ENCODE results near the gene TAOK1.
"Not testable (repeated sequence)": the region's sequence is repeated elsewhere in the genome, so short reads cannot be mapped to it uniquely, and the experiment has no call there.

The TAOK1 gene

GRCh38 chr17:29389982-29390850 lies at the start of gene TAOK1:
TSS of gene TAOK1 (plus strand) at chr17:29390363. CDS start at chr17:29451549, 61,186 bp downstream.
- peak; percentile 86 for DNase-seq (ENCODE audit: low read depth, low spot score)
- peak within 1 kb of the TSS; percentile 72 for H3K27ac ChIP-seq

GRCh38 chr17:29341726-29342125 lies 48.4 kb upstream of the TAOK1 start:
- H3K27ac ChIP-seq = no peak overlapping the region
- DNase-seq (ENCODE audit: low read depth, low spot score) = no peak

GRCh38 chr17:29342158-29342765 lies 47.9 kb upstream of the TAOK1 start:
- DNase-seq (ENCODE audit: low read depth, low spot score) = no peak
- no peak overlapping the region for H3K27ac ChIP-seq

GRCh38 chr17:29344201-29344856 lies 45.8 kb upstream of the TAOK1 start:
- no peak for DNase-seq (ENCODE audit: low read depth, low spot score)
- H3K27ac ChIP-seq = no peak overlapping the region

- H3K27ac ChIP-seq = no peak overlapping the region
- no peak for DNase-seq (ENCODE audit: low read depth, low spot score)
Observed at GRCh38 chr17:29345066-29345465, 45.1 kb upstream of the TAOK1 start.

GRCh38 chr17:29345470-29345869 lies 44.7 kb upstream of the TAOK1 start:
- not testable (repeated sequence) for H3K27ac ChIP-seq; DNase-seq (ENCODE audit: low read depth, low spot score)

- H3K27ac ChIP-seq = no peak overlapping the region
- no peak for DNase-seq (ENCODE audit: low read depth, low spot score)
Observed at GRCh38 chr17:29346462-29346861, 43.7 kb upstream of the TAOK1 start.

- DNase-seq (ENCODE audit: low read depth, low spot score) = no peak
- no peak overlapping the region for H3K27ac ChIP-seq
Observed at GRCh38 chr17:29347831-29348629, 42.1 kb upstream of the TAOK1 start.

GRCh38 chr17:29349409-29349808 lies 40.8 kb upstream of the TAOK1 start:
- H3K27ac ChIP-seq = no peak overlapping the region
- DNase-seq (ENCODE audit: low read depth, low spot score) = no peak

- H3K27ac ChIP-seq = no peak overlapping the region
- DNase-seq (ENCODE audit: low read depth, low spot score) = no peak
Observed at GRCh38 chr17:29352146-29352545, 38.0 kb upstream of the TAOK1 start.

- no peak for DNase-seq (ENCODE audit: low read depth, low spot score)
- no peak overlapping the region for H3K27ac ChIP-seq
Observed at GRCh38 chr17:29357232-29357631, 32.9 kb upstream of the TAOK1 start.

- no peak for DNase-seq (ENCODE audit: low read depth, low spot score)
- H3K27ac ChIP-seq = no peak overlapping the region
Observed at GRCh38 chr17:29357821-29358232, 32.3 kb upstream of the TAOK1 start.

- H3K27ac ChIP-seq = no peak overlapping the region
- no peak for DNase-seq (ENCODE audit: low read depth, low spot score)
Observed at GRCh38 chr17:29358416-29358815, 31.7 kb upstream of the TAOK1 start.

GRCh38 chr17:29359777-29360176 lies 30.4 kb upstream of the TAOK1 start:
- H3K27ac ChIP-seq = no peak overlapping the region

GRCh38 chr17:29363716-29364115 lies 26.4 kb upstream of the TAOK1 start:
- H3K27ac ChIP-seq = no peak overlapping the region
- no peak for DNase-seq (ENCODE audit: low read depth, low spot score)

More at GRCh38 chr17:29359777-29360176, 30.4 kb upstream of the TAOK1 start:
- DNase-seq (ENCODE audit: low read depth, low spot score) = no peak

- no peak for DNase-seq (ENCODE audit: low read depth, low spot score)
- no peak overlapping the region for H3K27ac ChIP-seq
Observed at GRCh38 chr17:29364691-29365090, 25.5 kb upstream of the TAOK1 start.

- H3K27ac ChIP-seq = no peak overlapping the region
- no peak for DNase-seq (ENCODE audit: low read depth, low spot score)
Observed at GRCh38 chr17:29368161-29368560, 22.0 kb upstream of the TAOK1 start.

- no peak for DNase-seq (ENCODE audit: low read depth, low spot score)
- H3K27ac ChIP-seq = no peak overlapping the region
Observed at GRCh38 chr17:29368926-29369325, 21.2 kb upstream of the TAOK1 start.

- no peak for DNase-seq (ENCODE audit: low read depth, low spot score)
- no peak overlapping the region for H3K27ac ChIP-seq
Observed at GRCh38 chr17:29369831-29370735, 20.1 kb upstream of the TAOK1 start.
